HepG2 (cell line): ENCODE measurements around the gene ATP2B2. TPM values are rescaled to one million over a fixed set of nuclear protein-coding genes. Genes with fewer than 3 reads are reported as not detected.

ENCODE experiments used
- ATAC-seq: fragments of 200-7000 bp; cut with Tn5 transposase; 3 replicates; pipeline ENCODE4 v1.9.1; 2020; ENCODE audit warnings: mild to moderate bottlenecking, moderate library complexity
- BruUV-seq: library from RNA; stranded (reverse); fragments of 400-500 nt; replicated peaks from 2 replicates; lab custom pipeline; 2021; lab: Mats Ljungman, UMichigan
- CTCF ChIA-PET: fragments of 300-600 bp; formaldehyde crosslinking; extraction: SDS; loops from one replicate; lab custom pipeline; 2021; ENCODE audit warnings: low total read pairs, inconsistent platforms, low intra/inter-chr PET ratio; lab: Yijun Ruan, JAX
- POLR2A ChIA-PET: fragments of 350-600 bp; sonication (Branson Sonifier 250); formaldehyde crosslinking; loops from one replicate; lab custom pipeline; 2020; ENCODE audit warnings: antibody characterized with exemption, inconsistent platforms; lab: Yijun Ruan, JAX
- DNase-seq: peaks from one replicate; pipeline ENCODE4 v3.0.0-alpha.2; 2015; ENCODE audit warnings: low spot score
- FAIRE-seq: peaks from 3 replicates; lab custom pipeline; 2011; peaks lifted over from hg19 to GRCh38; lab: Jason Lieb, UNC
- H2AFZ ChIP-seq: one replicate; pipeline ENCODE4 v1.6.1; 2011; ENCODE audit warnings: low read length, inconsistent platforms
- H3K27ac ChIP-seq: fragments of 300-600 bp; 3 replicates; pipeline ENCODE4 v1.8.0; 2011; ENCODE audit warnings: mixed run types, mild to moderate bottlenecking, mixed read lengths, low read length, inconsistent platforms; ENCODE audit not compliant: insufficient read depth; ENCODE audit errors: extremely low read length
- H3K27me3 ChIP-seq, 2 experiments: fragments of 200-600 bp in 1 of 2; 2 replicates in 1 of 2; 3 replicates in 1 of 2; pipeline versions ENCODE4 v1.6.0 to v1.8.0; 2011; ENCODE audit warnings: low read length in 2 of 2, mild to moderate bottlenecking in 2 of 2, moderate library complexity in 2 of 2, inconsistent platforms in 1 of 2; ENCODE audit not compliant: insufficient read depth in 2 of 2, control insufficient read depth in 1 of 2
- H3K36me3 ChIP-seq, 2 experiments: fragments of 200-600 bp in 1 of 2; replicated peaks in 1 of 2; 2 replicates in 1 of 2; 3 replicates in 1 of 2; pipeline versions ENCODE4 v1.5.1 to v1.8.0; 2011; ENCODE audit warnings: low read length in 2 of 2, inconsistent platforms in 1 of 2; ENCODE audit not compliant: insufficient read depth in 2 of 2, control insufficient read depth in 1 of 2
- H3K4me1 ChIP-seq: 2 replicates; pipeline ENCODE4 v1.5.1; 2012; ENCODE audit warnings: low read length, inconsistent platforms; ENCODE audit not compliant: insufficient read depth
- H3K4me2 ChIP-seq: 2 replicates; pipeline ENCODE4 v1.6.0; 2011; ENCODE audit warnings: low read depth, low read length, inconsistent platforms
- H3K4me3 ChIP-seq, 3 experiments: fragments of 200-600 bp in 1 of 3; sonication (generic), shearing (Covaris generic) in 1 of 3; replicated peaks in 1 of 3; 2 replicates each; pipeline ENCODE4 v1.5.1; 2011 to 2016; ENCODE audit warnings: low read length in 3 of 3, inconsistent platforms in 2 of 3, low read depth in 2 of 3, mild to moderate bottlenecking in 2 of 3, control low read depth in 1 of 3, mixed read lengths in 1 of 3; ENCODE audit not compliant: insufficient read depth in 1 of 3
- H3K79me2 ChIP-seq: one replicate; pipeline ENCODE4 v1.6.1; 2011; ENCODE audit warnings: low read length, inconsistent platforms; ENCODE audit not compliant: insufficient read depth
- H3K9ac ChIP-seq: 2 replicates; pipeline ENCODE4 v1.6.0; 2011; ENCODE audit warnings: mild to moderate bottlenecking, low read depth, low read length, inconsistent platforms; ENCODE audit not compliant: insufficient read depth
- H3K9me3 ChIP-seq: 2 replicates; pipeline ENCODE4 v1.5.1; 2012; ENCODE audit warnings: mild to moderate bottlenecking, low read length
- H4K20me1 ChIP-seq: 2 replicates; pipeline ENCODE4 v1.6.0; 2011; ENCODE audit warnings: inconsistent platforms, mild to moderate bottlenecking, low read length, moderate library complexity; ENCODE audit not compliant: insufficient read depth
- AFF4 ChIP-seq: sonication (generic); formaldehyde crosslinking; IDR thresholded peaks from 2 replicates; pipeline ENCODE4 v1.4.0; 2020; ENCODE audit warnings: missing genetic modification reagents
- CBFB ChIP-seq: sonication (generic); formaldehyde crosslinking; IDR thresholded peaks from 2 replicates; pipeline ENCODE4 v1.4.0; 2020; ENCODE audit warnings: missing genetic modification reagents
- E2F2 ChIP-seq: sonication (generic); formaldehyde crosslinking; IDR thresholded peaks from 2 replicates; pipeline ENCODE4 v1.4.0; 2020; ENCODE audit warnings: missing genetic modification reagents, borderline replicate concordance
- EEA1 ChIP-seq: sonication (generic); formaldehyde crosslinking; IDR thresholded peaks from 2 replicates; pipeline ENCODE4 v1.5.1; 2020; ENCODE audit warnings: mild to moderate bottlenecking, missing genetic modification reagents, borderline replicate concordance
- GRHL1 ChIP-seq: sonication (generic); formaldehyde crosslinking; conservative IDR thresholded peaks from 2 replicates; pipeline ENCODE4 v1.8.0; 2022; ENCODE audit warnings: missing genetic modification reagents
- SYNCRIP ChIP-seq: fragments of 200-400 bp; formaldehyde crosslinking; IDR thresholded peaks from 2 replicates; pipeline ENCODE4 v1.6.1; 2018; ENCODE audit warnings: mild to moderate bottlenecking, low read depth, low read length; ENCODE audit not compliant: insufficient read depth
- ZHX2 ChIP-seq, 2 experiments: sonication (generic) in 1 of 2; formaldehyde crosslinking in 1 of 2; IDR thresholded peaks; 2 replicates each; pipeline versions ENCODE4 v1.6.1 to v1.9.0; 2014 to 2022; ENCODE audit warnings: antibody characterized with exemption in 1 of 2, borderline replicate concordance in 1 of 2, inconsistent platforms in 1 of 2, low read depth in 1 of 2, missing genetic modification reagents in 1 of 2
- ZNF501 ChIP-seq: sonication (generic); formaldehyde crosslinking; IDR thresholded peaks from 2 replicates; pipeline ENCODE4 v1.5.1; 2020; ENCODE audit warnings: mild to moderate bottlenecking, moderate library complexity, missing genetic modification reagents
- ZSCAN20 ChIP-seq: sonication (generic); formaldehyde crosslinking; IDR thresholded peaks from 2 replicates; pipeline ENCODE4 v1.4.0; 2020; ENCODE audit warnings: missing genetic modification reagents, mild to moderate bottlenecking, borderline replicate concordance
- WGBS: methylation state at CpG from one replicate; pipeline ENCODE4 v1.1.6; 2017; ENCODE audit warnings: low lambda C conversion rate; 5-methylcytosine and 5-hydroxymethylcytosine counted together
- in situ Hi-C: cut with HindIII; loops from 2 replicates; pipeline ENCODE4 v1.10.0; 2017; ENCODE audit warnings: low pct_unique_long_range_greater_than_20kb; ENCODE audit not compliant: extremely low pct_ligation_motif_present
- intact Hi-C: fragments of 100-400 bp; cut with micrococcal nuclease; formaldehyde crosslinking; loops from one replicate; pipeline ENCODE4 v1.10.0; 2022; ENCODE audit not compliant: unreplicated experiment
- polyA plus RNA-seq, 8 experiments: library from polyadenylated mRNA; depleted of rRNA in 3 of 8; stranded (reverse) in 7 of 8; unstranded in 1 of 8; fragments of >200 nt; fragmentation: Illumina TruSeq in 4 of 8; extraction: Trizol in 4 of 8; gene quantifications; 2 replicates each; pipeline versions ENCODE4 v1.2.1 to v1.2.3, GENCODE V29; 2011 to 2016; ENCODE audit warnings: low read depth in 4 of 8, missing spikeins in 1 of 8, mixed read lengths in 1 of 8; ENCODE audit not compliant: insufficient read depth in 1 of 8
- total RNA-seq, 5 experiments: library from RNA; depleted of rRNA; stranded (reverse); fragments of >200 nt; fragmentation: Illumina TruSeq; extraction: Trizol; gene quantifications; 2 replicates each; pipeline ENCODE4 v1.2.3, GENCODE V29; 2016; ENCODE audit warnings: low read depth in 1 of 5

The ATP2B2 gene
- total and polyA plus RNA-seq, 2 of the 13 experiments (the other 11 are each of a cell fraction or from before 2014, with no cell fraction given) = 1.5 to 2.3 TPM

GRCh38 chr3:10395196-10395595 is 110.2 kb downstream of the ATP2B2 start:
- Histone ChIP-seq H3K36me3 (no peaks in the 10 kb centered on the region), H3K4me1 (no peaks in the 10 kb centered on the region), H3K79me2 (no peaks in the 10 kb centered on the region), H3K27me3 (peaks cover 0 to 3% of the 10 kb centered on the region in 2 experiments; a peak in 1 of 5 replicates), H3K9ac (no peak overlapping the region), H3K9me3 (no peaks in the 10 kb centered on the region), H2AFZ (no peak overlapping the region), H3K4me3 (no peak overlapping the region), H4K20me1 (no peaks in the 10 kb centered on the region), H3K4me2 (no peak overlapping the region), H3K27ac (no peak overlapping the region)
- ATAC-seq = no peak
- intact Hi-C loops (no loop called here), in situ Hi-C loops (no loop called here)
- no TSS peak for BruUV-seq
- ChIA-PET CTCF (no interaction called here), POLR2A (no interaction called here)
- DNase-seq = no peak
- 70% methylated on average over 7 of the region's 7 CpGs for WGBS
- no peak for FAIRE-seq
- no peak for TF ChIP-seq SYNCRIP
- TF ChIP-seq ZHX2 (IDR thresholded peaks at IDR 0.05; ENCODE audit: low read depth) = no peak
- no peak for TF ChIP-seq ZHX2 (CRISPR knock-in tag; IDR thresholded peaks at IDR 0.05; ENCODE audit: borderline replicate concordance)
- TF ChIP-seq AFF4 (CRISPR knock-in tag) = no peak
- no peak for TF ChIP-seq CBFB (CRISPR knock-in tag)
- TF ChIP-seq EEA1 (CRISPR knock-in tag) = no peak
- TF ChIP-seq ZSCAN20 = no peak
- TF ChIP-seq GRHL1 (CRISPR knock-in tag) = no peak
- no peak for TF ChIP-seq ZNF501 (CRISPR knock-in tag)
- TF ChIP-seq E2F2 = no peak
